GM12892 (cell line): ENCODE results near the gene ELP4.

ENCODE experiments used
- POLR2A ChIP-seq: IDR thresholded peaks from 2 replicates; pipeline ENCODE4 v1.6.1; 2011; ENCODE audit warnings: low read depth, low read length, control low read depth
- POLR2AphosphoS5 ChIP-seq: IDR thresholded peaks from 2 replicates; pipeline ENCODE4 v1.6.1; 2011; ENCODE audit warnings: low read depth, low read length, control low read depth

DNA sequence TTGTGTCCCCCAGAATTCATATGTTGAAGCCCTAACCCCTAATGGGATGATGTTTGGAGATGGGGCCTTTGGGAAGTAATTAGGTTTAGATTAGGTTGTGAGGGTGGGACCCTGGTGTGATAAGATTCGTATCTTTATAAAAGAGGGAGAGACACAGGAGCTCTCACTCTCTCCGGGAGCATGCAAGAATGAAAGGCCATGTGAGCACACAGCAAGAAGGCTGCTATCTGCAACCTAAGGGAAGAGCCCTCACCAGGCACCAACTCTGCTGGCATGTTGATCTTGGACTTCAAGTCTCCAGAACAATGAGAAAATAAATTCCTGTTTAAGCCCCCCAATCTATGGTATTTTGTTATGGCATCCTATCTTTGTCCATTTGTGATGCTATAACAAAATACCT is 97.3 kb downstream of the ELP4 start:
- TF ChIP-seq POLR2A = no peak
- TF ChIP-seq POLR2AphosphoS5 = no peak
